PC-3 (cell line): ENCODE measurements around the gene FIBCD1. TPM values are rescaled to one million over a fixed set of nuclear protein-coding genes. Genes with fewer than 3 reads are reported as not detected.

Source experiments
- ATAC-seq: fragments of 200-7000 bp; cut with Tn5 transposase; 2 replicates; pipeline ENCODE4 v1.9.1; 2020; ENCODE audit warnings: mild to moderate bottlenecking, moderate library complexity
- BruUV-seq: library from RNA; stranded (reverse); fragments of 400-500 nt; replicated peaks from 2 replicates; lab custom pipeline; 2021; lab: Mats Ljungman, UMichigan
- CTCF ChIA-PET: fragments of 300-600 bp; sonication (Branson Sonifier 250); formaldehyde crosslinking; loops from one replicate; lab custom pipeline; 2022; ENCODE audit warnings: antibody characterized with exemption; lab: Charles Lee
- POLR2A ChIA-PET: fragments of 300-600 bp; sonication (Branson Sonifier 250); formaldehyde crosslinking; loops from one replicate; lab custom pipeline; 2022; ENCODE audit warnings: antibody characterized with exemption; ENCODE audit not compliant: unreplicated experiment; lab: Charles Lee
- DNase-seq: peaks from one replicate; pipeline ENCODE4 v3.0.0-alpha.2; 2015
- H2AFZ ChIP-seq: fragments of 300-600 bp; sonication (generic); 2 replicates; pipeline ENCODE4 v1.6.0; 2016; ENCODE audit warnings: antibody characterized with exemption, low read length
- H3F3A ChIP-seq: fragments of 300-600 bp; sonication (generic); one replicate; pipeline ENCODE4 v1.6.0; 2017; ENCODE audit warnings: antibody characterized with exemption, low read length, control low read depth, mild to moderate bottlenecking; ENCODE audit not compliant: unreplicated experiment
- H3K27ac ChIP-seq: fragments of 300-600 bp; sonication (generic); 2 replicates; pipeline ENCODE4 v1.5.1; 2016; ENCODE audit warnings: mild to moderate bottlenecking, low read length
- H3K27me3 ChIP-seq: fragments of 300-600 bp; sonication (generic); 2 replicates; pipeline ENCODE4 v1.6.1; 2016; ENCODE audit warnings: low read length, mixed read lengths
- H3K36me3 ChIP-seq: fragments of 300-600 bp; sonication (generic); 2 replicates; pipeline ENCODE4 v1.6.1; 2016; ENCODE audit warnings: low read depth, mixed run types, low read length, mixed read lengths
- H3K4me1 ChIP-seq: fragments of 300-600 bp; sonication (generic); 2 replicates; pipeline ENCODE4 v1.5.1; 2016; ENCODE audit warnings: low read length; ENCODE audit not compliant: insufficient read depth
- H3K4me2 ChIP-seq: fragments of 300-600 bp; sonication (generic); 2 replicates; pipeline ENCODE4 v1.6.0; 2016; ENCODE audit warnings: low read length
- H3K4me3 ChIP-seq: fragments of 300-600 bp; sonication (generic); 2 replicates; pipeline ENCODE4 v1.5.1; 2016; ENCODE audit warnings: mild to moderate bottlenecking, low read length, mixed read lengths
- H3K79me2 ChIP-seq: fragments of 300-600 bp; sonication (generic); 2 replicates; pipeline ENCODE4 v1.6.1; 2017; ENCODE audit warnings: low read length, mixed read lengths
- H3K9ac ChIP-seq: fragments of 300-600 bp; sonication (generic); 2 replicates; pipeline ENCODE4 v1.6.0; 2016; ENCODE audit warnings: mild to moderate bottlenecking, low read length
- H3K9me2 ChIP-seq: fragments of 300-600 bp; sonication (generic); replicated peaks from 2 replicates; pipeline ENCODE4 v1.6.1; 2016; ENCODE audit warnings: mixed run types, low read length, mixed read lengths
- H3K9me3 ChIP-seq: fragments of 300-600 bp; sonication (generic); 2 replicates; pipeline ENCODE4 v1.6.1; 2016; ENCODE audit warnings: low read length, mixed read lengths
- H4K20me1 ChIP-seq: fragments of 300-600 bp; sonication (generic); 2 replicates; pipeline ENCODE4 v1.6.1; 2016; ENCODE audit warnings: low read length, mixed read lengths
- CTCF ChIP-seq: fragments of 300-600 bp; sonication (generic); conservative IDR thresholded peaks from 2 replicates; pipeline ENCODE4 v1.5.1; 2017; ENCODE audit warnings: antibody characterized with exemption, low read depth, mild to moderate bottlenecking, low read length
- EZH2 ChIP-seq: fragments of 300-600 bp; sonication (generic); IDR thresholded peaks from one replicate; pipeline ENCODE4 v1.6.1; 2017; ENCODE audit warnings: antibody characterized with exemption, mild to moderate bottlenecking, low read length; ENCODE audit not compliant: unreplicated experiment
- EZH2phosphoT487 ChIP-seq: fragments of 300-600 bp; sonication (generic); IDR thresholded peaks from 2 replicates; pipeline ENCODE4 v1.6.1; 2018; ENCODE audit warnings: mild to moderate bottlenecking, antibody characterized with exemption, low read length, borderline replicate concordance
- intact Hi-C: fragments of 100-400 bp; cut with micrococcal nuclease; formaldehyde crosslinking; loops from 2 replicates; pipeline ENCODE4 v1.9.0; 2023
- total RNA-seq: library from RNA; depleted of rRNA; stranded (reverse); fragments of >200 nt; gene quantifications from 2 replicates; pipeline ENCODE4 v1.2.3, GENCODE V29; 2014; rRNA removed

The FIBCD1 gene
- total RNA-seq, 1 experiment from 2014 or later, result 8.9 TPM

- Histone ChIP-seq H3K9ac (no peak overlapping the region), H3K36me3 (peaks cover 6% of the 10 kb centered on the region), H3K4me3 (no peak overlapping the region), H3K27ac (no peak overlapping the region), H3K9me3 (no peaks in the 10 kb centered on the region), H3K9me2 (no peaks in the 10 kb centered on the region), H2AFZ (no peak overlapping the region), H3K79me2 (peaks cover 29% of the 10 kb centered on the region), H3K27me3 (no peaks in the 10 kb centered on the region), H3K4me1 (no peaks in the 10 kb centered on the region; the same call in 1 of the 2 replicates), H4K20me1 (no peaks in the 10 kb centered on the region), H3F3A (no peaks in the 10 kb centered on the region), H3K4me2 (no peak overlapping the region)
- intact Hi-C loops, result no loop called here
- TF ChIP-seq EZH2 (no peak), CTCF (0 out of 2 replicates have a peak, but pooled peaks have one; percentile 18)
- DNase-seq (no peak), ATAC-seq (no peak)
- ChIA-PET CTCF (no interaction called here), POLR2A (no interaction called here)
- BruUV-seq, result no TSS peak
Measured at GRCh38 chr9:130854835-130855234, 84.2 kb downstream of the FIBCD1 start.

- peaks cover 6% of the 10 kb centered on the region for H3K36me3 ChIP-seq
- no peaks in the 10 kb centered on the region; the same call in 1 of the 2 replicates for H3K4me1 ChIP-seq
- POLR2A ChIA-PET, result no interaction called here
- H3K27me3 ChIP-seq, result no peaks in the 10 kb centered on the region
- DNase-seq (no peak), ATAC-seq (no peak)
- no peak overlapping the region for H2AFZ ChIP-seq
- BruUV-seq, result no TSS peak
- CTCF ChIA-PET, result interaction anchor here (0.7 kb wide), 1 partner anchor 299 kb away, joined by 3 read pairs; no protein-coding TSS in a partner anchor
- H4K20me1 ChIP-seq, result no peaks in the 10 kb centered on the region
- H3K4me2 ChIP-seq, result no peak overlapping the region
- H3K9me2 ChIP-seq, result no peaks in the 10 kb centered on the region
- H3K4me3 ChIP-seq, result no peak overlapping the region
- H3K9ac ChIP-seq, result no peak overlapping the region
- no peaks in the 10 kb centered on the region for H3K9me3 ChIP-seq
- H3F3A ChIP-seq, result no peaks in the 10 kb centered on the region
- H3K27ac ChIP-seq, result no peak overlapping the region
- intact Hi-C loops, result no loop called here
- TF ChIP-seq EZH2 (no peak), CTCF (no peak), EZH2phosphoT487 (no peak)
- peaks cover 37% of the 10 kb centered on the region for H3K79me2 ChIP-seq
Measured at GRCh38 chr9:130854092-130854491, 85.0 kb downstream of the FIBCD1 start.

- intact Hi-C loops, result no loop called here
- peaks cover 8% of the 10 kb centered on the region for H3K4me1 ChIP-seq
- H3K4me2 ChIP-seq, result no peak overlapping the region
- no peak overlapping the region for H3K4me3 ChIP-seq
- no peaks in the 10 kb centered on the region for H3K9me2 ChIP-seq
- ChIA-PET CTCF (no interaction called here), POLR2A (no interaction called here)
- BruUV-seq, result no TSS peak
- TF ChIP-seq EZH2, result no peak
- no peak for TF ChIP-seq CTCF
- no peak for TF ChIP-seq EZH2phosphoT487
- DNase-seq (no peak), ATAC-seq (no peak)
- H2AFZ ChIP-seq, result no peak overlapping the region
- H3K27ac ChIP-seq, result no peak overlapping the region
- H3F3A ChIP-seq, result no peaks in the 10 kb centered on the region
- H3K9me3 ChIP-seq, result no peaks in the 10 kb centered on the region
- peaks cover 6% of the 10 kb centered on the region for H3K36me3 ChIP-seq
- H4K20me1 ChIP-seq, result no peaks in the 10 kb centered on the region; the same call in 1 of the 2 replicates
- no peak overlapping the region for H3K9ac ChIP-seq
- H3K27me3 ChIP-seq, result no peaks in the 10 kb centered on the region
- peaks cover 50% of the 10 kb centered on the region for H3K79me2 ChIP-seq
Measured at GRCh38 chr9:130852801-130853200, 86.2 kb downstream of the FIBCD1 start.

Other genes starting within 250 kb of the FIBCD1 start
- 33.5 and 40.4 TPM in 2 replicates for gene EXOSC2, start 245.5 kb downstream of the FIBCD1 start, total RNA-seq
- gene ABL1, start 104.0 kb downstream of the FIBCD1 start, total RNA-seq, result 22.8 and 28.3 TPM in 2 replicates
- not detected in 2 replicates for gene QRFP, start 42.4 kb downstream of the FIBCD1 start, total RNA-seq
- gene LAMC3, start 69.9 kb upstream of the FIBCD1 start, total RNA-seq, result 4.6 and 6.0 TPM in 2 replicates
- gene AIF1L, start 157.3 kb upstream of the FIBCD1 start, total RNA-seq, result 23.7 and 27.0 TPM in 2 replicates
- gene NUP214, start 186.3 kb upstream of the FIBCD1 start, total RNA-seq, result 22.0 and 25.6 TPM in 2 replicates